Small intestine (tissue), 7 donors: Measurements from ENCODE around the gene MMAA. TPM values are rescaled to one million over a fixed set of nuclear protein-coding genes. Genes with fewer than 3 reads are reported as not detected.
"Not testable (repeated sequence)": the region's sequence is repeated elsewhere in the genome, so short reads cannot be mapped to it uniquely, and the experiment has no call there.

Source experiments
- DNase-seq, 2 donors: peaks; one replicate each; pipeline versions ENCODE4 v3.0.0 to v3.0.0-alpha.2; 2013
- FAIRE-seq: peaks from 2 replicates; lab custom pipeline; 2012; peaks lifted over from hg19 to GRCh38; lab: Jason Lieb, UNC
- H3K27ac ChIP-seq, 3 donors: one replicate each; pipeline ENCODE4 v1.5.1; 2013; ENCODE audit warnings: low read length in 2 of 3, mild to moderate bottlenecking in 2 of 3, control low read depth in 1 of 3, inconsistent platforms in 1 of 3, low read depth in 1 of 3, moderate library complexity in 1 of 3
- H3K27me3 ChIP-seq, 3 donors: one replicate each; pipeline ENCODE4 v1.6.1; 2013; ENCODE audit warnings: low read length in 3 of 3, inconsistent platforms in 1 of 3; ENCODE audit not compliant: control insufficient read depth in 3 of 3, insufficient read depth in 3 of 3
- H3K36me3 ChIP-seq, 3 donors: one replicate each; pipeline ENCODE4 v1.6.1; 2013; ENCODE audit warnings: low read length in 3 of 3, inconsistent platforms in 1 of 3, low read depth in 1 of 3, mild to moderate bottlenecking in 1 of 3, moderate library complexity in 1 of 3; ENCODE audit not compliant: control insufficient read depth in 3 of 3, insufficient read depth in 2 of 3
- H3K4me1 ChIP-seq, 3 donors: one replicate each; pipeline ENCODE4 v1.6.1; 2013; ENCODE audit warnings: low read length in 2 of 3, inconsistent platforms in 1 of 3, low read depth in 1 of 3, mild to moderate bottlenecking in 1 of 3, moderate library complexity in 1 of 3; ENCODE audit not compliant: control insufficient read depth in 3 of 3, insufficient read depth in 2 of 3
- H3K4me3 ChIP-seq, 3 donors: one replicate each; pipeline ENCODE4 v1.5.1; 2013; ENCODE audit warnings: low read length in 3 of 3, control low read depth in 1 of 3, inconsistent platforms in 1 of 3, low read depth in 1 of 3, mild to moderate bottlenecking in 1 of 3, moderate library complexity in 1 of 3
- H3K9me3 ChIP-seq, 2 donors: one replicate each; pipeline ENCODE4 v1.6.1; 2013; ENCODE audit warnings: low read depth in 1 of 2, low read length in 1 of 2; ENCODE audit not compliant: control insufficient read depth in 2 of 2, insufficient read depth in 1 of 2
- WGBS, 3 donors: extraction: QIAGEN DNeasy Blood & Tissue Kit; methylation state at CpG; one replicate each; pipeline ENCODE4 v1.1.7; 2013; 5-methylcytosine and 5-hydroxymethylcytosine counted together
- polyA plus RNA-seq, 4 donors: library from polyadenylated mRNA; stranded (reverse) in 3 of 4; unstranded in 1 of 4; fragments of 200-250 nt in 3 of 4; fragments of 120-200 nt in 1 of 4; gene quantifications; one replicate each; pipeline versions ENCODE4 v1.2.1 to v1.2.3, GENCODE V29; 2013
- donor health status: healthy with polysubstance abuse.
- donor health status: control.
- donor health status: control.
- donor health status: Bipolar disorder and iron deficiency.
- donor health status: healthy.

MMAA gene
- polyA plus RNA-seq, 4 donors = 11.9 to 18.3 (median 14.2) TPM

DNA sequence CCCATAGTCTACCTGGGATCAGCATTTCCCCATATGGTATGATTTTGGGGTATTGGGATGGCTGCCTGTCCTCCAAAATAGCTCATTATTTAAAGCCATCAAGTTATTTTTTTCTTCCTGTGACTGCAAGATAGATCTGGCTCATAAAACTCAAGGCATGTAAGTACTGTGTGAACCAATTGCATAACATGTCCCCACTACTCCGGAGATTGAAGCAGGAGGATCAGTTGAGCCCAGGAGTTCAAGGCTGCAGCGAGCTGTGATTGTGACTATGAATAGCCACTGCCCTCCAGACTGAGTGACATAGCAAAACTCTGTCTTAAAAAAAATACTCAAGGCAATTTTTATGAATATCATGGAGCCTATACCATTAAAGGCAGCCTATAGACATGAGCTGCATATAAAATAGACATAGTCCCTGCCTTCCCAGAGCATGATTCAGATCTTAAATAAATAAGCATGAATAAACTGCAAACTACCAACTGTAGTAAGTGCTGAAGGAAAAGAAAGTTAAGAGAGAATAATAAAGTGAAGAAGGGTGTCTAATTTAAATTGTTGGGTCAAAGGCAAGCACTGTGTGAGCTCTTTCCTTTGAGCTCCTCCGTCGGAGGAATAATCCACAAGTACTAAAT is 16.9 kb upstream of the MMAA start:
- DNase-seq (no peak), FAIRE-seq (no peak)
- H3K27ac ChIP-seq = no peak overlapping the region
- H3K27me3 ChIP-seq = no peaks in the 10 kb centered on the region
- peaks cover 0 to 5% of the 10 kb centered on the region in 2 donors for H3K9me3 ChIP-seq
- no peaks in the 10 kb centered on the region for H3K4me1 ChIP-seq
- H3K4me3 ChIP-seq = no peak overlapping the region
- 83 to 91% (median 84%) methylated on average over 4 of the region's 4 CpGs for WGBS, 3 donors
- H3K36me3 ChIP-seq = no peaks in the 10 kb centered on the region

- Histone ChIP-seq H3K4me1 (no peaks in the 10 kb centered on the region), H3K4me3 (no peak overlapping the region), H3K36me3 (no peaks in the 10 kb centered on the region), H3K9me3 (peaks cover 0 to 5% of the 10 kb centered on the region in 2 donors), H3K27ac (no peak overlapping the region), H3K27me3 (no peaks in the 10 kb centered on the region)
- DNase-seq (no peak), FAIRE-seq (no peak)
These were observed 13.2 kb upstream of the MMAA start for GRCh38 chr4:145605941-145606340.

- Histone ChIP-seq H3K4me3 (no peak overlapping the region), H3K9me3 (peaks cover 0 to 5% of the 10 kb centered on the region in 2 donors), H3K27me3 (no peaks in the 10 kb centered on the region), H3K4me1 (no peaks in the 10 kb centered on the region), H3K36me3 (no peaks in the 10 kb centered on the region), H3K27ac (no peak overlapping the region)
- DNase-seq (peak; percentile 75 to 78), FAIRE-seq (peak; percentile 10)
- WGBS, 3 donors = 49 to 66% (median 54%) methylated on average over 4 of the region's 4 CpGs
These were observed 9.4 kb upstream of the MMAA start for GRCh38 chr4:145609481-145610427.

- FAIRE-seq = no peak
- Histone ChIP-seq H3K27me3 (no peaks in the 10 kb centered on the region), H3K9me3 (no peaks in the 10 kb centered on the region), H3K4me1 (no peaks in the 10 kb centered on the region), H3K36me3 (no peaks in the 10 kb centered on the region), H3K4me3 (no peak overlapping the region), H3K27ac (no peak overlapping the region)
- 78 to 79% (median 78%) methylated on average over 5 of the region's 5 CpGs for WGBS, 3 donors
- DNase-seq = no peak
These were observed 5.5 kb upstream of the MMAA start for GRCh38 chr4:145613566-145614232.

GRCh38 chr4:145614233-145614610 is 5.0 kb upstream of the MMAA start:
- Histone ChIP-seq H3K36me3 (no peaks in the 10 kb centered on the region), H3K27me3 (no peaks in the 10 kb centered on the region), H3K9me3 (no peaks in the 10 kb centered on the region), H3K27ac (no peak overlapping the region), H3K4me1 (no peaks in the 10 kb centered on the region), H3K4me3 (no peak overlapping the region)
- 72 to 84% (median 77%) methylated on average over 2 of the region's 2 CpGs for WGBS, 3 donors
- DNase-seq = no peak
- no peak for FAIRE-seq

DNA sequence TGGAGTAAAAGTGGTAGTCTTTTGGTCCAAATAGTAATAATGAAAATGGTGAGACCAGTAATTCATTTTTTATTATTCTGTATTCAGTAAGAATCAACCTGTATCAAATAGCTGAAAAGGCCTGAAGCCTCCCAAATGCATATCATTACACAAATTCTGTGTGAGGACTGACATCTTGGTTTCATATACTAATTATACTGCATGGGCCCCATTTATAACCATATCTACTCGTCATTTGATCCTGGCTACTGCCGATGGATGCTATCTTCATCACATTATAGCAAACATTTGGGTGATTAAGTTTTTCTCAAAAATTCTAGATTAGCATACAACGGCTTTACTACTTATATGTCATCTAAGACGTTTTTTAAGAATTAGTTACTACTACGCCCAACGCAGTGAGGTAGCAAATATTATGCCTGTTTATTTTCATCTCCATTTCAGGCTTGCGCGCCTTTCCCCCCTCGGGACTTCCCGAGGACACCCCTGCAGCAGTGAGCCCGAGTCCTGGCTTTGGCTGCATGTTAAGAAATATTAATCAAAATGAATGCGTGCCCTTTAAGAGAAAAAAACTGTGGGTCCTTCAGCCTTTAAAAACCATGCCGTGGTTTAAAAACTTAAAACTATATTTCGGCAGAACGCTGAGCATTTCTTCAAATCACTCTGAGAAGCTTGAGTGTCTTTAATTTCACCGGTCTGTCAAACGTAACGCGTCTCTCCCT is 814 bp upstream of the MMAA start:
- Histone ChIP-seq H3K4me1 (no peaks in the 10 kb centered on the region), H3K9me3 (no peaks in the 10 kb centered on the region), H3K36me3 (no peaks in the 10 kb centered on the region), H3K4me3 (peak overlapping the region; percentile 55 to 98 (median 80)), H3K27me3 (no peaks in the 10 kb centered on the region), H3K27ac (peak overlapping the region; percentile 96 to 99 (median 99))
- DNase-seq = peak in 1 of 2 donors; percentile 17
- 1 to 2% (median 2%) methylated on average over 19 of the region's 19 CpGs for WGBS, 3 donors
- FAIRE-seq = no peak

DNA sequence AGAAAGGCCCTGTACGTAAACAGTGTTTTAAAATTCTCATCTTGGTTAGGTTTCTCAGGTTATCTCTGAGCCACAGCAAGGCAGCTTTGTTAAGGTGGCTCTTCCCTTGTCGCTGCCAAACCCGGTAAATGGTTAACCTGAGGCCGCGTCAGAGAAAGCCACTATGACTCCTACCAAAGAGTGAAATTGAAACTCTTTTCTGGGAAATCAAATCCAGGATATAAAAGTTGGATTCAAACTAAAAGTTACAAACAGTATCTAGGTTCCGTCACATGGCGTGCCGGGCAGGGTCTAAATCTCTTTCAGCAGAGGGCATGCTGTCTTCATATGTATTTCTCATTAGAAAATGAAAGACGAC is 433 bp downstream of the MMAA start:
- DNase-seq = peak; percentile 91 to 93
- no peaks in the 10 kb centered on the region for H3K4me1 ChIP-seq
- H3K36me3 ChIP-seq = no peaks in the 10 kb centered on the region
- 0% methylated on average over 9 of the region's 9 CpGs for WGBS, 3 donors
- FAIRE-seq = peak; percentile 89
- H3K27me3 ChIP-seq = no peaks in the 10 kb centered on the region
- H3K9me3 ChIP-seq = no peaks in the 10 kb centered on the region
- H3K4me3 ChIP-seq = peak overlapping the region; percentile 55 to 98 (median 80)
- H3K27ac ChIP-seq = peak overlapping the region; percentile 96 to 99 (median 99)

DNA sequence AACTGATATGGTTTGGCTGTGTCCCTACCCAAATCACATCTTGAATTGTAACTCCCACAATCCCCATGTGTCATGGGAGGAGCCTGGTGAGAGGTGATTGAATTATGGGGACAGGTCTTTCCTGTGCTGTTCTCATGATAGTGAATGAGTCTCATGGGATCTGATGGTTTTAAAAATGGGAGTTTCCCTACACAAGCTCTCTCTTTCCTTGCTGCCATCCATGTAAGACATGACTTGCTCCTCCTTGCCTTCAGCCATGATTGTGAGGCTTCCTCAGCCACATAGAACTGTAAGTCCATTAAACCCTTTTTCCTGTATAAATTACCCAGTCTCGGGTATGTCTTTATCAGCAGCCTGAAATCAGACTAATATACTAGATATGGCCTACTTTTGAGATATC is 2.9 kb downstream of the MMAA start:
- H3K36me3 ChIP-seq, H3K4me1 ChIP-seq, DNase-seq, H3K27ac ChIP-seq, H3K9me3 ChIP-seq, H3K4me3 ChIP-seq, FAIRE-seq, H3K27me3 ChIP-seq: not testable (repeated sequence)
- WGBS, 3 donors = 83 to 93% (median 86%) methylated on average over 1 of the region's 1 CpG
